Vagina (tissue), 2 donors: ENCODE data around the gene PCDHGC3.

Source experiments
- POLR2A ChIP-seq, 2 donors: fragments of 450-650 bp; IDR thresholded peaks; one replicate each; pipeline ENCODE4 v1.6.1; 2017; ENCODE audit warnings: antibody characterized with exemption in 2 of 2, mild to moderate bottlenecking in 2 of 2, moderate library complexity in 2 of 2
- POLR2AphosphoS5 ChIP-seq, 2 donors: sonication (generic); formaldehyde crosslinking; IDR thresholded peaks; one replicate each; pipeline ENCODE4 v1.9.0; 2017; ENCODE audit warnings: antibody characterized with exemption in 2 of 2, mild to moderate bottlenecking in 2 of 2, low read depth in 1 of 2; ENCODE audit not compliant: insufficient read depth in 1 of 2
- TF ChIP-seq, protein P1 (sequence below), 3 experiments: fragments of 450-650 bp in 2 of 3; fragments of 200-600 bp in 1 of 3; sonication (generic) in 1 of 3; IDR thresholded peaks; one replicate each; pipeline ENCODE4 v1.5.1; 2017 to 2019; ENCODE audit warnings: antibody characterized with exemption in 3 of 3, mild to moderate bottlenecking in 2 of 3, moderate library complexity in 2 of 3

DNA sequence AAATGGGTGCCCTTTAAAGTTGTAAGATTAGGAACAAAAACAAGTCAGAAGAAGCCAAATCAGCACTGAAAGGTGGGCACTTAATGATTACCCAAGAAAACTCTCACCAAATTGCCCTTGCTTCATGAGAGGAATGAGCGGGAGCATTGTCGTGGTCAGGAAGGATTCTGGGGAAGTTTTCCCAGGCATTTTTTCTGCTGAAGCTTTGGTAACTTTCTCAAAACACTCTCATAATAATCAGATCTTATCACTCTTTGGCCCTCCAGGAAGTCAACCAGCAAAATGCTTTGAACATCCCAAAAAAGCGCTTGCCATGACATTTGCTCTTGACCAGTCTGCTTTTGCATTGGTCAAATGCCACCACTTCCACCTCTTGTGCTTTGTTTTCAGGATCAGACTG is 10.4 kb upstream of the PCDHGC3 start:
- TF ChIP-seq, protein P1, sequence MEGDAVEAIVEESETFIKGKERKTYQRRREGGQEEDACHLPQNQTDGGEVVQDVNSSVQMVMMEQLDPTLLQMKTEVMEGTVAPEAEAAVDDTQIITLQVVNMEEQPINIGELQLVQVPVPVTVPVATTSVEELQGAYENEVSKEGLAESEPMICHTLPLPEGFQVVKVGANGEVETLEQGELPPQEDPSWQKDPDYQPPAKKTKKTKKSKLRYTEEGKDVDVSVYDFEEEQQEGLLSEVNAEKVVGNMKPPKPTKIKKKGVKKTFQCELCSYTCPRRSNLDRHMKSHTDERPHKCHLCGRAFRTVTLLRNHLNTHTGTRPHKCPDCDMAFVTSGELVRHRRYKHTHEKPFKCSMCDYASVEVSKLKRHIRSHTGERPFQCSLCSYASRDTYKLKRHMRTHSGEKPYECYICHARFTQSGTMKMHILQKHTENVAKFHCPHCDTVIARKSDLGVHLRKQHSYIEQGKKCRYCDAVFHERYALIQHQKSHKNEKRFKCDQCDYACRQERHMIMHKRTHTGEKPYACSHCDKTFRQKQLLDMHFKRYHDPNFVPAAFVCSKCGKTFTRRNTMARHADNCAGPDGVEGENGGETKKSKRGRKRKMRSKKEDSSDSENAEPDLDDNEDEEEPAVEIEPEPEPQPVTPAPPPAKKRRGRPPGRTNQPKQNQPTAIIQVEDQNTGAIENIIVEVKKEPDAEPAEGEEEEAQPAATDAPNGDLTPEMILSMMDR (IDR thresholded peaks at IDR 0.05) = no peak
- TF ChIP-seq POLR2AphosphoS5 (IDR thresholded peaks at IDR 0.05; ENCODE audit: insufficient read depth in 1 of 2, low read depth in 1 of 2) (no peak), POLR2A (IDR thresholded peaks at IDR 0.05) (no peak)
